Tibial artery (tissue), 4 donors: ENCODE results near the gene RALGPS2.

Experiments used
- DNase-seq, 2 donors: peaks; one replicate each; pipeline ENCODE4 v3.0.0-alpha.2; 2019
- H3K27ac ChIP-seq, 2 donors: fragments of 200-600 bp; sonication (generic) in 1 of 2; 1 replicate in 1 of 2; 2 replicates in 1 of 2; pipeline ENCODE4 v1.5.1; 2018 to 2019; ENCODE audit warnings: mild to moderate bottlenecking in 1 of 2
- H3K27me3 ChIP-seq, 2 donors: fragments of 200-600 bp; sonication (generic) in 1 of 2; one replicate each; pipeline versions ENCODE4 v1.5.1 to v1.6.0; 2016 to 2019
- H3K36me3 ChIP-seq, 3 donors: fragments of 200-600 bp; sonication (generic) in 2 of 3; one replicate each; pipeline ENCODE4 v1.5.1; 2016 to 2019; ENCODE audit warnings: mild to moderate bottlenecking in 2 of 3
- H3K4me1 ChIP-seq, 4 donors: fragments of 200-600 bp; sonication (generic) in 2 of 4; 1 replicate in 3 of 4; 2 replicates in 1 of 4; pipeline ENCODE4 v1.5.1; 2016 to 2019
- H3K4me3 ChIP-seq, 2 donors: fragments of 200-600 bp; sonication (generic) in 1 of 2; 1 replicate in 1 of 2; 2 replicates in 1 of 2; pipeline ENCODE4 v1.5.1; 2018 to 2019; ENCODE audit warnings: mild to moderate bottlenecking in 2 of 2
- H3K9me3 ChIP-seq, 3 donors: fragments of 200-600 bp; sonication (generic) in 1 of 3; one replicate each; pipeline ENCODE4 v1.5.1; 2016 to 2019
- intact Hi-C: fragments of 100-400 bp; cut with DNase I; formaldehyde crosslinking; loops from one replicate; pipeline ENCODE4 v1.15.0; 2023; ENCODE audit warnings: low total_unique reads
- TF ChIP-seq, protein P1 (sequence below), 2 experiments: fragments of 200-600 bp in 1 of 2; fragments of 450-650 bp in 1 of 2; IDR thresholded peaks; one replicate each; pipeline ENCODE4 v1.5.1; 2017 to 2019; ENCODE audit warnings: antibody characterized with exemption in 2 of 2, mild to moderate bottlenecking in 1 of 2, moderate library complexity in 1 of 2

RALGPS2 gene

DNA sequence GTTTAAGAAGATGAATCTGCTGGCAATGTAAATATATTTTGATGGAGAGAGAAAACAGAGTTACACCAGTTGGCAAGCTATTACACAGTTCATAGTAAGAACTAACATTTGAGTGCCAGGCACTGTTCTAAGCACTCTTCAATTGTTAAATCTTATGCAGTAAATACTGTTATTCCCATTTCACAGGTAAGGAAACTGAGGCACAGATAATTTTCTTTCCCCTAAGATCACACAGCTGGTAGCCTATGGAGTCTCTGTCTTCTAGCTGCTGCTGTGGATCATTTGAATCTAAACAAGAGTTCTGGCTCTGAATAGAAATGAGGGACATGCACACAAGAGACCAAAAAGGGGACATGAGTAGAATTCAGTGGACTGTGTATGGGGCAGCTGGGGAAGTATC, 137.8 kb downstream of the RALGPS2 start:
- no peak for DNase-seq
- intact Hi-C loops: no loop called here
- peaks cover 0 to 5% (median 5%) of the 10 kb centered on the region in 3 donors for H3K36me3 ChIP-seq
- H3K4me3 ChIP-seq: peak overlapping the region; percentile 17 to 28
- peaks cover 0 to 73% (median 0%) of the 10 kb centered on the region in 4 donors for H3K4me1 ChIP-seq
- H3K27me3 ChIP-seq: no peaks in the 10 kb centered on the region
- TF ChIP-seq, protein P1, sequence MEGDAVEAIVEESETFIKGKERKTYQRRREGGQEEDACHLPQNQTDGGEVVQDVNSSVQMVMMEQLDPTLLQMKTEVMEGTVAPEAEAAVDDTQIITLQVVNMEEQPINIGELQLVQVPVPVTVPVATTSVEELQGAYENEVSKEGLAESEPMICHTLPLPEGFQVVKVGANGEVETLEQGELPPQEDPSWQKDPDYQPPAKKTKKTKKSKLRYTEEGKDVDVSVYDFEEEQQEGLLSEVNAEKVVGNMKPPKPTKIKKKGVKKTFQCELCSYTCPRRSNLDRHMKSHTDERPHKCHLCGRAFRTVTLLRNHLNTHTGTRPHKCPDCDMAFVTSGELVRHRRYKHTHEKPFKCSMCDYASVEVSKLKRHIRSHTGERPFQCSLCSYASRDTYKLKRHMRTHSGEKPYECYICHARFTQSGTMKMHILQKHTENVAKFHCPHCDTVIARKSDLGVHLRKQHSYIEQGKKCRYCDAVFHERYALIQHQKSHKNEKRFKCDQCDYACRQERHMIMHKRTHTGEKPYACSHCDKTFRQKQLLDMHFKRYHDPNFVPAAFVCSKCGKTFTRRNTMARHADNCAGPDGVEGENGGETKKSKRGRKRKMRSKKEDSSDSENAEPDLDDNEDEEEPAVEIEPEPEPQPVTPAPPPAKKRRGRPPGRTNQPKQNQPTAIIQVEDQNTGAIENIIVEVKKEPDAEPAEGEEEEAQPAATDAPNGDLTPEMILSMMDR (IDR thresholded peaks at IDR 0.05): no peak
- H3K27ac ChIP-seq: peak overlapping the region in 1 of 2 donors; percentile 65
- H3K9me3 ChIP-seq: no peaks in the 10 kb centered on the region

DNA sequence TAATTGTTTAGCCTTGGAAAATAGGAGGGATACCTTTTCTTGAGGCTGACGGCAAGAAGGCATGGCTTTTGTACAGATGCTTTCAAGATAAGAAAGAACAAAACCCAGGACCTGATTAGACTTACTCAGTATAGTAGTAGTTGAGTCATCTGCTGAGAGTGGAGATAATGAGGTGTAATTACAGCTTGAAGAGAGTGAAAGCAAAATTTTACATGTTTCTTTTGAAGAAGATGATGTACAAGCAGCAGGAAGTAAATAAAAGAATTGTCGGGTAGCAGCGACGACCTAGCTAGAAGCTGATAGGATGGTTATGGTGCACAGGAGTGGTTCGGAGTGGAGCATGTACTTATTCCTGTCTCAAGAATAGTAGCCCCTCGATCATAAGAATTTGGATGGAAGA, 139.3 kb downstream of the RALGPS2 start:
- H3K27ac ChIP-seq: peak overlapping the region; percentile 10 to 65
- peaks cover 0 to 61% (median 0%) of the 10 kb centered on the region in 4 donors for H3K4me1 ChIP-seq
- no peaks in the 10 kb centered on the region for H3K27me3 ChIP-seq
- DNase-seq: no peak
- H3K9me3 ChIP-seq: no peaks in the 10 kb centered on the region
- intact Hi-C loops: no loop called here
- H3K4me3 ChIP-seq: peak overlapping the region; percentile 17 to 28
- TF ChIP-seq, protein P1 (IDR thresholded peaks at IDR 0.05): no peak
- H3K36me3 ChIP-seq: peaks cover 0 to 5% (median 5%) of the 10 kb centered on the region in 3 donors

DNA sequence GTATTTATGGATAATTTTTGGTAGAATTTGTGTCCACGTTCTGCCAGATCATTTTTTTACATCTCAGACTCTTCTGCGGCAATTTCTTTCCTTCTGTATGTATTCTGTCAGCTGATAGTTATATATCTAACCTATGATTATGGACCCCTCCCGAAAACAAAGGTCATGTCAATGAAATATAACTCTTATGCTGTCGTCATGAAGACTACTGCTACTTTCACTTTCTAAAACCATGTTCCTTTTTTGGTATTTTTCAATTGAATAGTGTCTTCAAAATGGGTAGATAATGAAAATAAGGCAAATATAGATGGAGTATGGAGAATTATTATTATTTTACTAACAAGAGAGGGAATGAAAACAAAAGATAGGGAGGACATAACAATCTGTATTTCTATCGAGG, 142.6 kb downstream of the RALGPS2 start:
- peak overlapping the region; percentile 65 to 79 for H3K27ac ChIP-seq
- TF ChIP-seq, protein P1 (IDR thresholded peaks at IDR 0.05): no peak
- peaks cover 0 to 5% (median 5%) of the 10 kb centered on the region in 3 donors for H3K36me3 ChIP-seq
- peak overlapping the region; percentile 48 to 55 for H3K4me3 ChIP-seq
- intact Hi-C loops: no loop called here
- no peak for DNase-seq
- H3K4me1 ChIP-seq: peaks cover 0 to 52% (median 10%) of the 10 kb centered on the region in 4 donors
- no peaks in the 10 kb centered on the region for H3K9me3 ChIP-seq
- H3K27me3 ChIP-seq: no peaks in the 10 kb centered on the region

DNA sequence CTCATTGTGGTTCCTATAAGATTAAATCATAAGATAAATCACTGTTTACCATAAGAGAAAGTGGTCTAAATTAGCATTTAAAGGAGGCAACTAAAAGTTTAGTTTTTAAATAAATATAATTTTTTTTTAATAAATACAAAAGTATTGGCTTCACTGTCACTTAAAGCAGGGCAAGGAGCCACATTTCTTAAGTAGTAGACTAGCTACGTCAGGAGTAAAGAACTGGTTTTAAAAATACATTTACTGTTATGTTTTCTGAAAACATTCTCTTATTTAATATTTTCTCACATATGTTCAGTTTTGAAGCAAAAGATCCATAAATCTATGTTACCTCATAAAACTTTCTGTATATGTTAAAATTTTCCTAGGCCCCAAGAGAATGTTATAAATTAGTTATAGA, 143.7 kb downstream of the RALGPS2 start:
- Histone ChIP-seq H3K27me3 (no peaks in the 10 kb centered on the region), H3K9me3 (no peaks in the 10 kb centered on the region), H3K27ac (peak overlapping the region; percentile 65 to 79), H3K4me1 (peaks cover 0 to 42% (median 10%) of the 10 kb centered on the region in 4 donors), H3K4me3 (peak overlapping the region; percentile 48 to 55), H3K36me3 (peaks cover 0 to 5% (median 5%) of the 10 kb centered on the region in 3 donors)
- TF ChIP-seq, protein P1 (IDR thresholded peaks at IDR 0.05): no peak
- DNase-seq: no peak
- intact Hi-C loops: no loop called here

DNA sequence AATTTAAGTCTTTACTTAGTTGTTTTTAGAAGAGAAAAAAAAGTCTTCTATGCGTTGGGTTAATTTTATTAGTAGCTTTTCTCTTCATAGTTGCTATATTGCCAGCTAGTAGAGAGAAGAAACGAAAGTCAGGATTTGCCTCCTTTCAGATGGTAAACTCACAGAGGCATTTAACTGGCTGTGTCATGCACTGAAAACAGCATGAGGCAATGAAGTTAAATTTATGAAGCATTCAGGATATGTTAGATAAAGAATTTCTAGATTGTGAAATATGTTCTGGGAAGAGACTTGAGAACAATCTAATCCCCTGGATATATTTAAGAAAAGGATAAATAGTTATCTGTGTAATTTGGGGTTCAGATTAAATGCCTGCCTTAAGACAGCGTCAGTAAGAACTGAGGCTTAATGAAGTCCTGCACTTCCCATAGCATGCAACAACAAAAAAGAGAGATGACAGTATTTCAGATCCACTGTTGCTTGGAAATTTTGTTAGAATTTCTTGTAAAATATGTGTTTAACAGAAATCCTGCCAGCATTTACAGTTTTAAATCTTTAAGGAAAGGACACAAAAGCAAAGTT, 144.2 kb downstream of the RALGPS2 start:
- peak overlapping the region; percentile 48 to 55 for H3K4me3 ChIP-seq
- no peak for DNase-seq

More for the DNA sequence above, 144.2 kb downstream of the RALGPS2 start:
- Histone ChIP-seq H3K9me3 (no peaks in the 10 kb centered on the region), H3K27me3 (no peaks in the 10 kb centered on the region), H3K27ac (peak overlapping the region; percentile 65 to 79), H3K36me3 (peaks cover 0 to 5% (median 5%) of the 10 kb centered on the region in 3 donors), H3K4me1 (peaks cover 0 to 39% (median 10%) of the 10 kb centered on the region in 4 donors)
- intact Hi-C loops: no loop called here
- TF ChIP-seq, protein P1 (IDR thresholded peaks at IDR 0.05): no peak
